Stimulated activated memory B cell treated with anti-CD40 and anti-IgM and Interleukin-4, amounts not matched to agents 10 μg/mL and 1 μg/mL and 100 μg/mL, for 72 hours (primary cell): Measurements from ENCODE around the gene PRPF38B.

ENCODE experiments used
- ATAC-seq: fragments of 150-1000 bp; cut with Tn5 transposase; 2 replicates; pipeline ENCODE4 v1.10.0; 2021
- H3K27ac Mint-ChIP-seq: one replicate; pipeline ENCODE4 v1.8.0; 2022; ENCODE audit warnings: mild to moderate bottlenecking, mixed read lengths
- H3K27me3 Mint-ChIP-seq: one replicate; pipeline ENCODE4 v1.8.0; 2022; ENCODE audit warnings: mixed read lengths
- H3K36me3 Mint-ChIP-seq: one replicate; pipeline ENCODE4 v1.8.0; 2022; ENCODE audit warnings: mixed read lengths
- H3K4me1 Mint-ChIP-seq: one replicate; pipeline ENCODE4 v1.8.0; 2022; ENCODE audit warnings: mixed read lengths
- H3K4me3 Mint-ChIP-seq: one replicate; pipeline ENCODE4 v1.8.0; 2022; ENCODE audit warnings: mild to moderate bottlenecking, moderate library complexity, mixed read lengths
- H3K9me3 Mint-ChIP-seq: one replicate; pipeline ENCODE4 v1.8.0; 2022; ENCODE audit warnings: mixed read lengths

The PRPF38B gene

DNA sequence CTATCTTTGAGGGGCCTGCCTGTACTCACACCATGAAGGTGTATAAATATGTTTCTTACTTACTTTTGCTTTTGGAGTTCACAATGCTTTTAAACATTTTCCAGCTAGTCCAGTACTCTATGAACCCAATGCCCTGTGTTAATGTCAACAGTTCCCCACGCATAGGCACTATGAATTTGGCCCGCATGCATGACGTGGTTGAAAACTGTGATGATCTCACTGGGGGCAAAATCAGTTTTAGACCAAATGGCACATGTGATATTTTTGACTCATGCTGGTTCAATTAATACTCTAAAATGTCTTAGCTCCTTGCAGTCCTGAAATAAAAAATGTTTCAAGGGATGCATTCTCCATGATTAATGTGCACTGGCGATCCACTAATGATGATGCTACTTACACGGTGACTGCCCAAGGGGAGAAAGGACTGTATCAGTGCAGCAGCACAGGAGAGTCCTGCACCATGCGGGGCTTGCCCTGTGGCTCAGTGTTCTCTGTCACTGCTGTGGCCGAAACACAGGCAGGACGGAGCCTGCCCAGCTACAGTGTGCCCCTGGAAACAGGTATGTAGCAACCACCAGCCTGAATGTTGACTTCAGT, 36.3 kb downstream of the PRPF38B start:
- Mint-ChIP-seq H3K4me1 (no peaks in the 10 kb centered on the region), H3K4me3 (no peak overlapping the region), H3K27ac (no peak overlapping the region), H3K27me3 (peaks cover 34% of the 10 kb centered on the region), H3K36me3 (no peaks in the 10 kb centered on the region), H3K9me3 (no peaks in the 10 kb centered on the region)
- ATAC-seq, result no peak

DNA sequence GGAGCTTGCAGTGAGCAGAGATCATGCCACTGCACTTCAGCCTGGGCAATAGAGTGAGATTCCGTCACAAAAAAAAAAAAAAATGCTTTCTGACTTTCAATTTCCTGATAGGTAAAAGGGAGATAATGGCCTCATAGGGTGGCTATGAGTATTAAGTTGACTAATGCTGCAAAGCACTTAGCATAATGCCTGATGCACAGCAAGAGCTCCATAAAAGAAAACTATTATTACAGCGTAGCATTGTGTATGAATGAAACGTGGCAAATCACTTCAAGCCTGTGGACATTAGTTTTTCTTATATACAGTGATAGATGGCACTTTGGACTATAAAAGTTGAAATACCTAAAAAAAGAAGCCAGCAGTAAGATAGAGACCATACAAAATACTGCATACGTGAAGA, 37.4 kb downstream of the PRPF38B start:
- H3K9me3 Mint-ChIP-seq, result no peaks in the 10 kb centered on the region
- no peak overlapping the region for H3K27ac Mint-ChIP-seq
- H3K4me3 Mint-ChIP-seq, result no peak overlapping the region
- ATAC-seq, result no peak
- no peaks in the 10 kb centered on the region for H3K36me3 Mint-ChIP-seq
- no peaks in the 10 kb centered on the region for H3K4me1 Mint-ChIP-seq
- peaks cover 34% of the 10 kb centered on the region for H3K27me3 Mint-ChIP-seq

GRCh38 chr1:108732398-108732797, 40.3 kb downstream of the PRPF38B start:
- H3K27me3 Mint-ChIP-seq, result peaks cover 44% of the 10 kb centered on the region
- H3K4me3 Mint-ChIP-seq, result no peak overlapping the region
- no peaks in the 10 kb centered on the region for H3K36me3 Mint-ChIP-seq
- H3K9me3 Mint-ChIP-seq, result no peaks in the 10 kb centered on the region
- ATAC-seq, result no peak
- H3K27ac Mint-ChIP-seq, result no peak overlapping the region
- H3K4me1 Mint-ChIP-seq, result no peaks in the 10 kb centered on the region

DNA sequence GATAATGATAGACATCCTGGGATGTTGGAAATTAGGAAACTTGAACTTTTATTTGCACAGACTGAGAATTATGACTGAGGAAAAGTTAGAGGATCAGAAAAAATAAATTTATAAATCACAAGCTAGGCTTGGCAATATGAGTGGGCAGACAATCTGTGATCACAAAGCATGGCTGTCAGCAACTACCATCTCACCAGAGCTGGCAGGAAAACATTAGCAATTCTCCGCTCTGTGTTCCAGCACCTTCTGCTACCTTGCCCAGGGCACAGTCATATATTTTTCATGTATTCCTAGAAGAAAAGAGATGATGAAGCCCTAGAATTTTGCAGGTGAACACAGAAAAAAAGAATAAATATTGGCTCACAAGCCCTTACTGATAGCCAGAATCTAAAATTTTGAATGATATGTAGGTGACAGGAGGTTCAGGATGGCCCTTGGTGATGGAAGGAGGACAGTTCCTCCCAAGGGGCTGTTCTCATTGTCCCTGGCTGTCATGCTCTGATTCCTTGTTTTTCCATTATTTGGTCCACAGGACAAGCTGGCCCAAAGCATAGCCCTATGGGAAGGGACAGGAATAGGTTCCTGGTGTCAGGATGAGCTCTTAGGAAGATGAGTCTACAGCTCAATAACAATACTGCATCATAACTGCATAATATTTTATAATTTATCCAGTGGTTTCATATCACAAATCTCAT, 42.2 kb downstream of the PRPF38B start:
- Mint-ChIP-seq H3K36me3 (no peaks in the 10 kb centered on the region), H3K9me3 (no peaks in the 10 kb centered on the region), H3K27me3 (peaks cover 28% of the 10 kb centered on the region), H3K27ac (no peak overlapping the region), H3K4me1 (no peaks in the 10 kb centered on the region), H3K4me3 (no peak overlapping the region)
- no peak for ATAC-seq

DNA sequence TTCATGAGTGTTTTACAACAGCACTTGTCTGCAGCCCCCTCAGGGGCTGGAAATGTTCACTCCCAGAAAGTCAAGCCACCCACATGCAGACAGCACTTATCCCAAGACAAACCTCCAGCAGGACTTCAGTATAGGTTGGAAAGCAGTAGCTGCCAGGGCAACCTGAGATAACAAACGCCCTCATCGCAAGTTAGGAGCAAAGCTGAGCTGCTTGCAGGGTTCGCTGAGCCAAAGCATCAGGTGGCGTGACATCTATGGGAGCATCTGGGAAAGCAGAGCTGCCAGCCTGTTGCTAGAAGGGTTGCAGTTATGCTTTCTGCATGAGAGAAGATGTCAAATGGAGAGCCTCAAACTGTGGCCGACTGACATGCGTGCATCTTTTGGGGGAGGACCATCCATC, 50.1 kb downstream of the PRPF38B start:
- Mint-ChIP-seq H3K27me3 (no peaks in the 10 kb centered on the region), H3K27ac (no peak overlapping the region), H3K9me3 (no peaks in the 10 kb centered on the region), H3K4me1 (peaks cover 2% of the 10 kb centered on the region), H3K36me3 (no peaks in the 10 kb centered on the region), H3K4me3 (no peak overlapping the region)
- no peak for ATAC-seq

GRCh38 chr1:108745980-108746381, 53.9 kb downstream of the PRPF38B start:
- Mint-ChIP-seq H3K4me3 (peak overlapping the region; percentile 95), H3K36me3 (peaks cover 8% of the 10 kb centered on the region), H3K4me1 (peaks cover 33% of the 10 kb centered on the region), H3K9me3 (no peaks in the 10 kb centered on the region), H3K27me3 (no peaks in the 10 kb centered on the region), H3K27ac (peak overlapping the region; percentile 94)
- no peak for ATAC-seq

DNA sequence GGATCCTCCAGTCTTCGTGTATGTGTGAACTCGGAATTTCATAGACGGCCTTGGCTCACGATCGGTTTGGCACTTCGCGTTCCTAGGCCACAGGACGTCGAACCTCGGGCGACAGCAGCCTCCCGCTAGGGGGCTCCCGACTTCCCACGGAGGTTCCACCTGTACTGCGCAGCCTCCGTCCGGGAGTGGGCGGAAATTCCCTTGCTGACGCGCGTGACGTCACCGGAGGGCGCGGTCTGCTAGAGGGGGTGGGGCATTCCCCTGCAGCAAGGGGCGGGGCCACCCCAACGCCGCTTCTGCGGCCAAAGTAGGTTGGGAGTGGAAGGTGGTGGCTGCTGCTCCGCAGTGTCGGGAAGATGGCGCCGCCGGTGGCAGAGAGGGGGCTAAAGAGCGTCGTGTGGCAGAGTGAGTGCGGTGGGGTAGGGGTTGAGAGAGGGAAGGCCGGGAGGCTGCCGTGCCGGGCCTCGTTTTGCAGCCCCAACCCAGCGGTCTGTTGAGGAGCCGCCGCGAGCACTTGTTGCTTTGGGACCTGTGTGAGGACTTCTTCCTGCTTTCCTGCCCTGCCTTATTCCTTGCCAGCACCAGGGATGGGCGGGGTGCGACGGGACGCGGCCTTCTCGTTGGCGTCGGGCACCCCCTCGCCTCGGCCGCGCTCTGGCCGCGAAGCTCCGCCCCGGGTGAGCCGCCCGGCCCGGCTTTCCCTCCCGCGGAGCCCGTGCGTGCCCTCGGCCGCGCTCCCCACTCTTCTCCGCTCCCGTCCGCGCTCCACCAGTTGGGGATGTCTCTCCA, 54.5 kb downstream of the PRPF38B start, which contains the start of gene STXBP3:
Gene STXBP3, plus strand, starts transcription at position 293 of the 789 bp plus-strand sequence. Its CDS starts 64 bp downstream, at position 357.
- Mint-ChIP-seq H3K36me3 (peaks cover 10% of the 10 kb centered on the region), H3K4me3 (peak within 1 kb of the TSS; percentile 95), H3K27me3 (no peaks in the 10 kb centered on the region), H3K9me3 (no peaks in the 10 kb centered on the region), H3K27ac (peak within 1 kb of the TSS; percentile 94), H3K4me1 (peaks cover 35% of the 10 kb centered on the region)
- peak; percentile 99 for ATAC-seq

DNA sequence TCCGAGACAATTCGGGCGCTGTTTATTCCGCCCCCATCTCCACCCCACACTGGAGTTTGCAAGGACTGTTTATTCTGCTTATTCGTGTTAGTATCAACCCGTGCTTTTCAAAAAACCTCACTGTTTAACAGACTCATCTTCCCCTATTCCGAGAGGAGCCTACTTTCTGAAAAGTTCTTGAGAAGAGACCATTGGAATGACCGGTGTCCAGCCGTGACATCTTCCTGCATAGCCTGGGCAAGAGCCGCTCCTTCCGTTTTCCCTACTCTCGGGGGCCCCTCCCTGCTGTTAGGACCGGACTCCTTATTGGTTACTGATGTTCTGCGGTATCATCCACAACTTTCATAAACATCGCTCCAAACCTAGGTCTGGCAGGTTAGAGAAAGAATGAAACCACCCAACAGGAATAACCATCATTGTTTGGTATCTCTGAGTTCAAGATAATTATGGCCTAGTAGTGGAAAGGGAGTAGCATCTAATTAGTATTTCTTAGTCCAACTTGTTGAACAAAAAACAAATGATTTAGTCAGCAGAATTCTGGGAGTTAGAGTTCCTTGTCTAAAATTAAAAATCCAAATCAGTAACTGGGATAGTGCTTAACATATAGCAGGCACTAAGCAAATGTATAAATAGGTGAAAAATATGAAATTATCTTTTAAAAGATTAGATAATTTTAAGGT, 55.2 kb downstream of the PRPF38B start:
- H3K27ac Mint-ChIP-seq, result peak overlapping the region; percentile 94
- H3K36me3 Mint-ChIP-seq, result peaks cover 10% of the 10 kb centered on the region
- H3K9me3 Mint-ChIP-seq, result no peaks in the 10 kb centered on the region
- ATAC-seq, result peak; percentile 16
- peaks cover 35% of the 10 kb centered on the region for H3K4me1 Mint-ChIP-seq
- no peaks in the 10 kb centered on the region for H3K27me3 Mint-ChIP-seq
- H3K4me3 Mint-ChIP-seq, result peak overlapping the region; percentile 95

GRCh38 chr1:108747898-108748297, 55.8 kb downstream of the PRPF38B start:
- H3K4me1 Mint-ChIP-seq, result peaks cover 35% of the 10 kb centered on the region
- no peak overlapping the region for H3K4me3 Mint-ChIP-seq
- H3K27me3 Mint-ChIP-seq, result no peaks in the 10 kb centered on the region

GRCh38 chr1:108749081-108749480, 57.0 kb downstream of the PRPF38B start:
- Mint-ChIP-seq H3K36me3 (peaks cover 17% of the 10 kb centered on the region), H3K4me3 (no peak overlapping the region), H3K4me1 (peaks cover 35% of the 10 kb centered on the region), H3K27ac (no peak overlapping the region), H3K9me3 (no peaks in the 10 kb centered on the region), H3K27me3 (no peaks in the 10 kb centered on the region)
- ATAC-seq, result no peak

More at GRCh38 chr1:108747898-108748297, 55.8 kb downstream of the PRPF38B start:
- ATAC-seq, result no peak
- H3K36me3 Mint-ChIP-seq, result peaks cover 15% of the 10 kb centered on the region
- no peak overlapping the region for H3K27ac Mint-ChIP-seq
- H3K9me3 Mint-ChIP-seq, result no peaks in the 10 kb centered on the region

DNA sequence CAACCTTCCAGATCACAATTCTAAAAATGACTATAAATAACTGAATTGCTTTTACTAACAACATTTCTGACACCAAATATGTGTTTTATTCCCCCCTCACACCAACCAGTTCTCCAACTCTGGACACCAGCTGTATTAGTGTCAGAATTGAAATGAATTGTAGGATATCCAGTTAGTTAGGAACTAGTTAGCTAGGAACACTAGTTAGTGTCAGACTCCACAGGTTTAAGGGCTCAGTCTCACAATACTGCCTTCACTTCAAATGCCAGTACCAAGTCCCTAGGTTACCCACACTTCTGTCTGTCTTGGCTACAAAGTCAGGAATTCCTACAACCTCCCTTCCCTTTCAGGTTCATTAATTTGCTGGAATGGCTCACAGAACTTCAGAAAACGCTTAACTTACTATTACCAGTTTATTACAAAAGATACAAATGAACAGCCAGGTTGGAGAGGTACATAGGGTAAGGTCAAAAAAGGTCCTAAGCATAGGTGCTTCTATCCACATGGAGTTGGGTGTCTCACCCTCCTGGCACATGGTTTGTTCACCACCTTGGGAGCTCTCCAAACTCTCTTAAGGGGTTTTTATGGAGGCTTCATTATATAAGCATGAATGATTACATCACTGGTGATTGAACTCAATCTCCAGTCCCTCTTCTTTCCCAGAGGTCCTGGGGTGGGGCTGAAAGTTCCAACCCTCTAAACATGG, 58.5 kb downstream of the PRPF38B start:
- H3K4me3 Mint-ChIP-seq, result no peak overlapping the region
- H3K9me3 Mint-ChIP-seq, result no peaks in the 10 kb centered on the region
- ATAC-seq, result no peak
- peaks cover 35% of the 10 kb centered on the region for H3K4me1 Mint-ChIP-seq
- H3K36me3 Mint-ChIP-seq, result peaks cover 17% of the 10 kb centered on the region
- peak overlapping the region; percentile 33 for H3K27ac Mint-ChIP-seq
- H3K27me3 Mint-ChIP-seq, result no peaks in the 10 kb centered on the region
